Measurements from ENCODE around the gene NOP9. TPM values are rescaled to one million over a fixed set of nuclear protein-coding genes. Genes with fewer than 3 reads are reported as not detected.

NOP9 gene
- total RNA-seq, 1 donor from 2014 or later = 23.5 TPM

DNA sequence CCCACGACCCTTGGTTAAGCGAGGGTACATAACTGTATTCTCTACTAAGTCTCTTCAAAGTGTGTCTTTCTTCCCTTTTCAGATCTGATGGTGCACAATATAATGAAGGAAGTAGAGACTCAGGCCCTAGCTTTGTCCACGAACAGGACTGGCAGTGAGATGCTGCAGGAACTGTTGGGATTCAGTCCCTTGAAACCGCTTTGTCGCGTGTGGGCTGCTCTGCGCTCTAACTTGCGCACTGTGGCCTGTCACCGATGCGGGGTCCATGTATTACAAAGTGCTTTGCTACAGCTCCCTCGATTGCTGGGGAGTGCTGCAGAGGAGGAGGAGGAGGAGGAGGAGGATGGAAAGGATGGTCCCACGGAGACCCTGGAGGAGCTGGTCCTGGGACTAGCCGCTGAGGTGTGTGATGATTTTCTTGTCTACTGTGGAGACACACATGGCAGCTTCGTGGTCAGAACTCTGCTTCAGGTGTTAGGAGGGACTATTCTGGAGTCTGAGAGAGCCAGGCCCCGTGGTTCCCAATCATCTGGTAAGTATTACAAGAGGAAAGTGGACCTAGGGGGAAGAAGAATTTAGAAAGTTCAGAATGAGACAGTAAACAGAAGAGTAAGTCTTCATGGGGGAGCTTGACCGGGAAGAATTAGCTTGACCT is 803 bp downstream of the NOP9 start:
- H3K4me3 Mint-ChIP-seq (ENCODE audit: unreplicated experiment) = peak overlapping the region; percentile 94
- peaks cover 40% of the 10 kb centered on the region for H3K36me3 ChIP-seq (ENCODE audit: insufficient read depth, low read length)
- no peaks in the 10 kb centered on the region for H3K9me3 ChIP-seq (ENCODE audit: insufficient read depth, low read depth, low read length)
- H3K27ac ChIP-seq (ENCODE audit: low read depth, low read length) = peak overlapping the region; percentile 66
- peaks cover 10% of the 10 kb centered on the region for H4K20me1 ChIP-seq (ENCODE audit: insufficient read depth, low read length)
- peak overlapping the region; percentile 95 for H3K4me3 ChIP-seq (ENCODE audit: insufficient read depth, low read depth, low read length)
- DNase-seq (ENCODE audit: low read depth) (no peak), FAIRE-seq (no peak)
- H3K27ac Mint-ChIP-seq (ENCODE audit: unreplicated experiment) = peak overlapping the region; percentile 45
- peak overlapping the region; percentile 98 for H2AFZ ChIP-seq (ENCODE audit: low read depth, low read length)
- H3K4me2 ChIP-seq (ENCODE audit: low read length) = peak overlapping the region; percentile 99
- no peaks in the 10 kb centered on the region for H3K9me3 Mint-ChIP-seq (ENCODE audit: unreplicated experiment)
- H3K27me3 Mint-ChIP-seq (ENCODE audit: low read depth, unreplicated experiment) = no peaks in the 10 kb centered on the region
- H3K79me2 ChIP-seq (ENCODE audit: insufficient read depth, low read length) = peaks cover 32% of the 10 kb centered on the region
- H3K27me3 ChIP-seq (ENCODE audit: insufficient read depth, low read length) = no peaks in the 10 kb centered on the region
- TF ChIP-seq, protein P1, sequence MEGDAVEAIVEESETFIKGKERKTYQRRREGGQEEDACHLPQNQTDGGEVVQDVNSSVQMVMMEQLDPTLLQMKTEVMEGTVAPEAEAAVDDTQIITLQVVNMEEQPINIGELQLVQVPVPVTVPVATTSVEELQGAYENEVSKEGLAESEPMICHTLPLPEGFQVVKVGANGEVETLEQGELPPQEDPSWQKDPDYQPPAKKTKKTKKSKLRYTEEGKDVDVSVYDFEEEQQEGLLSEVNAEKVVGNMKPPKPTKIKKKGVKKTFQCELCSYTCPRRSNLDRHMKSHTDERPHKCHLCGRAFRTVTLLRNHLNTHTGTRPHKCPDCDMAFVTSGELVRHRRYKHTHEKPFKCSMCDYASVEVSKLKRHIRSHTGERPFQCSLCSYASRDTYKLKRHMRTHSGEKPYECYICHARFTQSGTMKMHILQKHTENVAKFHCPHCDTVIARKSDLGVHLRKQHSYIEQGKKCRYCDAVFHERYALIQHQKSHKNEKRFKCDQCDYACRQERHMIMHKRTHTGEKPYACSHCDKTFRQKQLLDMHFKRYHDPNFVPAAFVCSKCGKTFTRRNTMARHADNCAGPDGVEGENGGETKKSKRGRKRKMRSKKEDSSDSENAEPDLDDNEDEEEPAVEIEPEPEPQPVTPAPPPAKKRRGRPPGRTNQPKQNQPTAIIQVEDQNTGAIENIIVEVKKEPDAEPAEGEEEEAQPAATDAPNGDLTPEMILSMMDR (IDR thresholded peaks at IDR 0.05; ENCODE audit: insufficient read depth, low read depth, low read length) = no peak
- TF ChIP-seq EZH2 (IDR thresholded peaks at IDR 0.05; ENCODE audit: insufficient read depth, low read length) = no peak
- H3K9ac ChIP-seq (ENCODE audit: low read length) = peak overlapping the region; percentile 93
- H3K36me3 Mint-ChIP-seq (ENCODE audit: low read depth, unreplicated experiment) = peaks cover 31% of the 10 kb centered on the region
- H3K4me1 ChIP-seq (ENCODE audit: insufficient read depth, low read length) = peaks cover 25% of the 10 kb centered on the region
- H3K4me1 Mint-ChIP-seq (ENCODE audit: low read depth, unreplicated experiment) = peaks cover 30% of the 10 kb centered on the region

DNA sequence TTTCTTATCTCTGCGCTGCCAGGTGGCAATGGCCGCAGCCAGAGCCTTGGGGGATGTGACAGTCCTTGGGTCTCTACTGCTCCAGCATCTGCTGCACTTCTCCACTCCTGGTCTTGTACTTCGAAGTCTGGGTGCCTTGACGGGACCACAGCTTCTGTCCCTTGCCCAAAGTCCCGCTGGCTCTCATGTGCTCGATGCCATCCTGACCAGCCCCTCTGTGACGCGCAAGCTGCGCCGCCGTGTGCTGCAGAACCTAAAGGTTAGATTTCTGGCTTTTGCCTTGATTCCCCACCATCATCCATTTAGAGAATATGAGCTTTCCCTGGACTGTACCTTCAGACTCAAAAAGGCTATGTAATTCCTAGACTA is 4.4 kb downstream of the NOP9 start:
- Mint-ChIP-seq H3K4me3 (ENCODE audit: unreplicated experiment) (no peak overlapping the region), H3K27me3 (ENCODE audit: low read depth, unreplicated experiment) (no peaks in the 10 kb centered on the region), H3K4me1 (ENCODE audit: low read depth, unreplicated experiment) (peaks cover 14% of the 10 kb centered on the region), H3K9me3 (ENCODE audit: unreplicated experiment) (no peaks in the 10 kb centered on the region), H3K36me3 (ENCODE audit: low read depth, unreplicated experiment) (peaks cover 42% of the 10 kb centered on the region), H3K27ac (ENCODE audit: unreplicated experiment) (no peak overlapping the region)
- H2AFZ ChIP-seq (ENCODE audit: low read depth, low read length) = no peak overlapping the region
- no peak for FAIRE-seq
- no peaks in the 10 kb centered on the region for H3K9me3 ChIP-seq (ENCODE audit: insufficient read depth, low read depth, low read length)
- TF ChIP-seq, protein P1 (IDR thresholded peaks at IDR 0.05; ENCODE audit: insufficient read depth, low read depth, low read length) = no peak
- no peak for TF ChIP-seq EZH2 (IDR thresholded peaks at IDR 0.05; ENCODE audit: insufficient read depth, low read length)
- peaks cover 31% of the 10 kb centered on the region for H3K79me2 ChIP-seq (ENCODE audit: insufficient read depth, low read length)
- peaks cover 17% of the 10 kb centered on the region for H3K4me1 ChIP-seq (ENCODE audit: insufficient read depth, low read length)
- H3K27ac ChIP-seq (ENCODE audit: low read depth, low read length) = no peak overlapping the region
- H3K9ac ChIP-seq (ENCODE audit: low read length) = no peak overlapping the region
- H3K4me2 ChIP-seq (ENCODE audit: low read length) = no peak overlapping the region
- DNase-seq (ENCODE audit: low read depth) = no peak
- peaks cover 47% of the 10 kb centered on the region for H3K36me3 ChIP-seq (ENCODE audit: insufficient read depth, low read length)
- H4K20me1 ChIP-seq (ENCODE audit: insufficient read depth, low read length) = peaks cover 30% of the 10 kb centered on the region
- H3K4me3 ChIP-seq (ENCODE audit: insufficient read depth, low read depth, low read length) = no peak overlapping the region
- H3K27me3 ChIP-seq (ENCODE audit: insufficient read depth, low read length) = no peaks in the 10 kb centered on the region

- H3K4me1 Mint-ChIP-seq (ENCODE audit: low read depth, unreplicated experiment) = peaks cover 8% of the 10 kb centered on the region
- Histone ChIP-seq H3K9ac (ENCODE audit: low read length) (no peak overlapping the region), H3K4me3 (ENCODE audit: insufficient read depth, low read depth, low read length) (no peak overlapping the region), H3K4me2 (ENCODE audit: low read length) (no peak overlapping the region), H2AFZ (ENCODE audit: low read depth, low read length) (no peak overlapping the region), H3K27ac (ENCODE audit: low read depth, low read length) (no peak overlapping the region), H4K20me1 (ENCODE audit: insufficient read depth, low read length) (peaks cover 44% of the 10 kb centered on the region), H3K36me3 (ENCODE audit: insufficient read depth, low read length) (peaks cover 39% of the 10 kb centered on the region), H3K9me3 (ENCODE audit: insufficient read depth, low read depth, low read length) (no peaks in the 10 kb centered on the region), H3K27me3 (ENCODE audit: insufficient read depth, low read length) (no peaks in the 10 kb centered on the region), H3K4me1 (ENCODE audit: insufficient read depth, low read length) (peaks cover 16% of the 10 kb centered on the region), H3K79me2 (ENCODE audit: insufficient read depth, low read length) (peaks cover 4% of the 10 kb centered on the region)
- no peaks in the 10 kb centered on the region for H3K9me3 Mint-ChIP-seq (ENCODE audit: unreplicated experiment)
- H3K4me3 Mint-ChIP-seq (ENCODE audit: unreplicated experiment) = peak overlapping the region; percentile 27
- FAIRE-seq (no peak), DNase-seq (ENCODE audit: low read depth) (no peak)
- TF ChIP-seq, protein P1 (IDR thresholded peaks at IDR 0.05; ENCODE audit: insufficient read depth, low read depth, low read length) = no peak
- no peak for TF ChIP-seq EZH2 (IDR thresholded peaks at IDR 0.05; ENCODE audit: insufficient read depth, low read length)
- H3K36me3 Mint-ChIP-seq (ENCODE audit: low read depth, unreplicated experiment) = peaks cover 43% of the 10 kb centered on the region
- no peaks in the 10 kb centered on the region for H3K27me3 Mint-ChIP-seq (ENCODE audit: low read depth, unreplicated experiment)
- H3K27ac Mint-ChIP-seq (ENCODE audit: unreplicated experiment) = no peak overlapping the region
Measured at GRCh38 chr14:24307156-24307574, 7.5 kb downstream of the NOP9 start.

Data from astrocyte (in vitro differentiated cells and primary cell).